AG09319 (cell line): Measurements from ENCODE around the gene LRTM1.
A peak's percentile ranks its signal among the peaks of the same experiment; 100 is the strongest.

Source experiments
- DNase-seq: peaks from one replicate; pipeline ENCODE4 v3.0.0-alpha.2; 2010; ENCODE audit warnings: low read depth; ENCODE audit errors: extremely low read depth
- TF ChIP-seq, protein P1 (sequence below): IDR thresholded peaks from 2 replicates; pipeline ENCODE4 v1.5.1; 2011; ENCODE audit warnings: low read depth, mild to moderate bottlenecking, inconsistent platforms, low read length, moderate library complexity

The LRTM1 gene

GRCh38 chr3:54909191-54909590 is 18.7 kb downstream of the LRTM1 start:
- TF ChIP-seq, protein P1, sequence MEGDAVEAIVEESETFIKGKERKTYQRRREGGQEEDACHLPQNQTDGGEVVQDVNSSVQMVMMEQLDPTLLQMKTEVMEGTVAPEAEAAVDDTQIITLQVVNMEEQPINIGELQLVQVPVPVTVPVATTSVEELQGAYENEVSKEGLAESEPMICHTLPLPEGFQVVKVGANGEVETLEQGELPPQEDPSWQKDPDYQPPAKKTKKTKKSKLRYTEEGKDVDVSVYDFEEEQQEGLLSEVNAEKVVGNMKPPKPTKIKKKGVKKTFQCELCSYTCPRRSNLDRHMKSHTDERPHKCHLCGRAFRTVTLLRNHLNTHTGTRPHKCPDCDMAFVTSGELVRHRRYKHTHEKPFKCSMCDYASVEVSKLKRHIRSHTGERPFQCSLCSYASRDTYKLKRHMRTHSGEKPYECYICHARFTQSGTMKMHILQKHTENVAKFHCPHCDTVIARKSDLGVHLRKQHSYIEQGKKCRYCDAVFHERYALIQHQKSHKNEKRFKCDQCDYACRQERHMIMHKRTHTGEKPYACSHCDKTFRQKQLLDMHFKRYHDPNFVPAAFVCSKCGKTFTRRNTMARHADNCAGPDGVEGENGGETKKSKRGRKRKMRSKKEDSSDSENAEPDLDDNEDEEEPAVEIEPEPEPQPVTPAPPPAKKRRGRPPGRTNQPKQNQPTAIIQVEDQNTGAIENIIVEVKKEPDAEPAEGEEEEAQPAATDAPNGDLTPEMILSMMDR: no peak
- no peak for DNase-seq

- TF ChIP-seq, protein P1: no peak
- DNase-seq: no peak
Observed at GRCh38 chr3:54906763-54907162, 21.1 kb downstream of the LRTM1 start.

- no peak for DNase-seq
- TF ChIP-seq, protein P1: no peak
Observed at GRCh38 chr3:54905920-54906319, 21.9 kb downstream of the LRTM1 start.

DNA sequence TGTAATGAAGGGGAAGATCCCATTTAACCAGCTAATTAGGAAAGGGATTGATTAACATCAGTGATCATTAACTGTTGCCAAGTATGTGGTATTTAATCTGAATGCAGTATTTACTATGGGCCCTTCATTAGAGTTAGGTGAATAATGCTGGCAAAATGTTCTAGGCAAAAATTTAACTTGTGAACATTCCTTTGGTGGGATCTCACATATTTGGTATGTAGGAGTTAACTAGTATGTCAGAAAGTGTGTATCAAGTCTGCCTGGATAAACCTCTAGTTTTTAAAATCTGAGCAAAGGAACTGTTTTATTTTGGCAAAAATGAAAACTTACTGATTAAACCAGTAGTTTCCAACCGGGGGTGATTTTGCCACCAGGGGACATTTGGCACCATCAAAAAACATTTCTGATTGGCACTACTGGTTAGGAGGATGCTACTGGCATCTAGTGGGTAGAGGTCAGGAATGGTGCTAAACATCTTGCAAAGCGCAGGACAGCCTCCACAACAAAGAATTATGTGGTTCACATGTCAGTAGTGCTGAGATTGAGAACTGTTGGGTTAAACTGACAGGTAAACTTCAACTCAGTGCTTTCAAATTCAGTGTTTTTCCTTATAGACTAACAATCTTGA is 22.5 kb downstream of the LRTM1 start:
- no peak for DNase-seq
- TF ChIP-seq, protein P1: 0 out of 2 replicates have a peak, but pooled peaks have one; percentile 1

GRCh38 chr3:54901906-54902685 is 25.8 kb downstream of the LRTM1 start:
- TF ChIP-seq, protein P1: no peak

GRCh38 chr3:54900838-54901591 is 26.8 kb downstream of the LRTM1 start:
- no peak for DNase-seq

More at GRCh38 chr3:54901906-54902685, 25.8 kb downstream of the LRTM1 start:
- DNase-seq: no peak

More at GRCh38 chr3:54900838-54901591, 26.8 kb downstream of the LRTM1 start:
- TF ChIP-seq, protein P1: no peak
